SK-N-SH treated with all-trans-retinoic acid at 6 μM for 48 hours (cell line): ENCODE results near the gene DTHD1.

Experiments used
- ATAC-seq: fragments of 200-7000 bp; cut with Tn5 transposase; 3 replicates; pipeline ENCODE4 v1.9.1; 2020; ENCODE audit warnings: mild to moderate bottlenecking, moderate library complexity
- ARNTL ChIP-seq: fragments of 450-650 bp; formaldehyde crosslinking; IDR thresholded peaks from 2 replicates; pipeline ENCODE4 v1.5.0; 2020; ENCODE audit warnings: low read depth, mild to moderate bottlenecking, moderate library complexity, borderline replicate concordance
- BACH2 ChIP-seq: fragments of 250-450 bp; sonication (Bioruptor Pico); IDR thresholded peaks from 2 replicates; pipeline ENCODE4 v1.9.0; 2021; ENCODE audit warnings: mild to moderate bottlenecking, borderline replicate concordance
- CREB5 ChIP-seq: fragments of 250-450 bp; sonication (Bioruptor Pico); IDR thresholded peaks from 2 replicates; pipeline ENCODE4 v1.5.1; 2020; ENCODE audit warnings: low read depth, mild to moderate bottlenecking, moderate library complexity
- CSDC2 ChIP-seq: fragments of 250-450 bp; sonication (Bioruptor Pico); IDR thresholded peaks from 2 replicates; pipeline ENCODE4 v1.5.0; 2020; ENCODE audit warnings: mild to moderate bottlenecking, moderate library complexity
- CSRNP3 ChIP-seq: fragments of 250-450 bp; sonication (Bioruptor Pico); IDR thresholded peaks from 2 replicates; pipeline ENCODE4 v1.5.1; 2021; ENCODE audit warnings: mild to moderate bottlenecking, moderate library complexity
- ESRRG ChIP-seq: fragments of 250-450 bp; sonication (Bioruptor Pico); IDR thresholded peaks from 2 replicates; pipeline ENCODE4 v1.6.1; 2021; ENCODE audit warnings: mild to moderate bottlenecking
- GLIS3 ChIP-seq: fragments of 250-450 bp; sonication (Bioruptor Pico); IDR thresholded peaks from 2 replicates; pipeline ENCODE4 v1.5.0; 2020; ENCODE audit warnings: mild to moderate bottlenecking, moderate library complexity
- ISL1 ChIP-seq: fragments of 250-450 bp; sonication (Bioruptor Pico); IDR thresholded peaks from 2 replicates; pipeline ENCODE4 v2.1.2; 2022; ENCODE audit warnings: mild to moderate bottlenecking, moderate library complexity
- OSR1 ChIP-seq: fragments of 250-450 bp; sonication (Bioruptor Pico); IDR thresholded peaks from 2 replicates; pipeline ENCODE4 v1.8.0; 2022; ENCODE audit warnings: moderate library complexity, mild to moderate bottlenecking, inconsistent platforms
- PATZ1 ChIP-seq: fragments of 250-450 bp; sonication (Bioruptor Pico); IDR thresholded peaks from 2 replicates; pipeline ENCODE4 v1.8.0; 2020; ENCODE audit warnings: mild to moderate bottlenecking, moderate library complexity, borderline replicate concordance
- POU6F1 ChIP-seq: fragments of 250-450 bp; sonication (Bioruptor Pico); IDR thresholded peaks from 2 replicates; pipeline ENCODE4 v1.8.0; 2021; ENCODE audit warnings: low read depth, mild to moderate bottlenecking, moderate library complexity, borderline replicate concordance
- PPARA ChIP-seq: fragments of 250-450 bp; sonication (Bioruptor Pico); IDR thresholded peaks from 2 replicates; pipeline ENCODE4 v1.5.0; 2020; ENCODE audit warnings: mild to moderate bottlenecking, borderline replicate concordance
- RARB ChIP-seq: fragments of 250-450 bp; sonication (Bioruptor Pico); IDR thresholded peaks from 2 replicates; pipeline ENCODE4 v1.8.0; 2021; ENCODE audit warnings: mild to moderate bottlenecking, moderate library complexity
- SNAI2 ChIP-seq: fragments of 250-450 bp; sonication (Bioruptor Pico); IDR thresholded peaks from 2 replicates; pipeline ENCODE4 v1.5.0; 2020; ENCODE audit warnings: mild to moderate bottlenecking, moderate library complexity
- TCF4 ChIP-seq: fragments of 250-450 bp; sonication (Bioruptor Pico); IDR thresholded peaks from 2 replicates; pipeline ENCODE4 v1.8.0; 2021; ENCODE audit warnings: mild to moderate bottlenecking, moderate library complexity, borderline replicate concordance
- TOX ChIP-seq: fragments of 250-450 bp; sonication (Bioruptor Pico); IDR thresholded peaks from 2 replicates; pipeline ENCODE4 v1.8.0; 2021; ENCODE audit warnings: mild to moderate bottlenecking, moderate library complexity, borderline replicate concordance
- ZC3H10 ChIP-seq: fragments of 250-450 bp; sonication (Bioruptor Pico); IDR thresholded peaks from 2 replicates; pipeline ENCODE4 v1.5.1; 2021; ENCODE audit warnings: mild to moderate bottlenecking, moderate library complexity
- ZFP3 ChIP-seq: fragments of 250-450 bp; sonication (Bioruptor Pico); IDR thresholded peaks from 2 replicates; pipeline ENCODE4 v1.5.0; 2020; ENCODE audit warnings: mild to moderate bottlenecking, moderate library complexity
- ZFP30 ChIP-seq: fragments of 450-650 bp; formaldehyde crosslinking; IDR thresholded peaks from 2 replicates; pipeline ENCODE4 v1.5.0; 2022; ENCODE audit warnings: mild to moderate bottlenecking, moderate library complexity
- ZNF565 ChIP-seq: fragments of 450-650 bp; formaldehyde crosslinking; conservative IDR thresholded peaks from 2 replicates; pipeline ENCODE4 v1.5.0; 2020; ENCODE audit warnings: low read depth, mild to moderate bottlenecking, moderate library complexity
- ZNF70 ChIP-seq: fragments of 450-650 bp; formaldehyde crosslinking; IDR thresholded peaks from 2 replicates; pipeline ENCODE4 v1.5.0; 2020; ENCODE audit warnings: mild to moderate bottlenecking, moderate library complexity
- ZNF8 ChIP-seq: fragments of 450-650 bp; formaldehyde crosslinking; IDR thresholded peaks from 2 replicates; pipeline ENCODE4 v1.5.0; 2020; ENCODE audit warnings: mild to moderate bottlenecking, moderate library complexity

DTHD1 gene

GRCh38 chr4:36325499-36325898, 44.1 kb downstream of the DTHD1 start:
- ATAC-seq = no peak
- TF ChIP-seq POU6F1 (no peak), OSR1 (CRISPR knock-in tag) (no peak), SNAI2 (CRISPR knock-in tag) (no peak), ESRRG (CRISPR knock-in tag) (no peak), PATZ1 (CRISPR knock-in tag) (no peak), PPARA (CRISPR knock-in tag) (no peak), TOX (CRISPR knock-in tag) (no peak), ZNF8 (CRISPR knock-in tag) (no peak), CSRNP3 (CRISPR knock-in tag) (no peak)

GRCh38 chr4:36325926-36326325, 44.5 kb downstream of the DTHD1 start:
- ATAC-seq = no peak
- TF ChIP-seq ZNF70 (CRISPR knock-in tag) = no peak
- TF ChIP-seq TCF4 (CRISPR knock-in tag) = no peak
- no peak for TF ChIP-seq ZNF8 (CRISPR knock-in tag)
- TF ChIP-seq RARB (CRISPR knock-in tag) = no peak

- no peak for TF ChIP-seq BACH2 (CRISPR knock-in tag)
- no peak for TF ChIP-seq ZFP3 (CRISPR knock-in tag)
- no peak for TF ChIP-seq TCF4 (CRISPR knock-in tag)
- TF ChIP-seq POU6F1 = no peak
- TF ChIP-seq CREB5 (CRISPR knock-in tag) = no peak
- TF ChIP-seq RARB (CRISPR knock-in tag) = no peak
- no peak for TF ChIP-seq ARNTL (CRISPR knock-in tag)
- TF ChIP-seq ZNF8 (CRISPR knock-in tag) = no peak
- TF ChIP-seq ZNF565 (CRISPR knock-in tag) = no peak
- no peak for TF ChIP-seq PPARA (CRISPR knock-in tag)
- no peak for TF ChIP-seq ZNF70 (CRISPR knock-in tag)
- no peak for TF ChIP-seq ISL1 (CRISPR knock-in tag)
- no peak for TF ChIP-seq TOX (CRISPR knock-in tag)
- no peak for ATAC-seq
Observed at GRCh38 chr4:36326476-36327029, 45.1 kb downstream of the DTHD1 start.

- no peak for ATAC-seq
- no peak for TF ChIP-seq ZFP30 (CRISPR knock-in tag)
- TF ChIP-seq GLIS3 = no peak
- no peak for TF ChIP-seq OSR1 (CRISPR knock-in tag)
- no peak for TF ChIP-seq PPARA (CRISPR knock-in tag)
- TF ChIP-seq CSRNP3 (CRISPR knock-in tag) = no peak
- TF ChIP-seq CREB5 (CRISPR knock-in tag) = no peak
- TF ChIP-seq ISL1 (CRISPR knock-in tag) = no peak
- TF ChIP-seq ZNF8 (CRISPR knock-in tag) = no peak
- TF ChIP-seq TOX (CRISPR knock-in tag) = no peak
- TF ChIP-seq TCF4 (CRISPR knock-in tag) = no peak
- TF ChIP-seq ESRRG (CRISPR knock-in tag) = no peak
- TF ChIP-seq ZNF565 (CRISPR knock-in tag) = no peak
- TF ChIP-seq SNAI2 (CRISPR knock-in tag) = no peak
- no peak for TF ChIP-seq ZNF70 (CRISPR knock-in tag)
- TF ChIP-seq CSDC2 = no peak
- no peak for TF ChIP-seq ZC3H10 (CRISPR knock-in tag)
- TF ChIP-seq RARB (CRISPR knock-in tag) = no peak
- TF ChIP-seq, all 23 proteins: peak for 0
Observed at GRCh38 chr4:36327400-36327799, 46.0 kb downstream of the DTHD1 start.
